Heart left ventricle (tissue), 13 donors: Measurements from ENCODE around the gene C17orf67.

Source experiments
- CTCF ChIP-seq, 12 donors: fragments of 200-600 bp; sonication (generic) in 4 of 12; IDR thresholded peaks; one replicate each; pipeline versions ENCODE4 v1.5.0 to v1.8.0; 2018 to 2022; ENCODE audit warnings: antibody characterized with exemption in 12 of 12, mild to moderate bottlenecking in 5 of 12
- POLR2A ChIP-seq, 2 donors: fragments of 450-650 bp; IDR thresholded peaks; one replicate each; pipeline ENCODE4 v1.6.1; 2017; ENCODE audit warnings: antibody characterized with exemption in 2 of 2, mild to moderate bottlenecking in 2 of 2, moderate library complexity in 2 of 2
- donor health status: ischemic (EF 13 %, LVEDD 7.1; RV severe dilation, severe dysfunction).
- donor health status: DM: no; HTN: yes; CAD: no.
- donor health status: DM: no; HTN: no; CAD: no.
- donor health status: ischemic (EF 25% LVEDD 6.9; RV normal size, moderate dysfunction).
- donor health status: ischemic (EF 25% LVEDD 5.7; RV mildly dilated, moderate dysfunction).
- donor health status: ischemic (EF 35%, LVEDD 5.7; RV mildly dilated, moderate dysfunction).
- donor health status: nonischemic (EF 11% LVEDD 7.7; RV severe dilation, severe dysfunction).
- donor health status: DM: yes; HTN: yes; CAD: no.
- donor health status: PGD.
- donor health status: ischemic (EF 29% LVEDD 5.4; RV normal size, mild dysfunction).
- donor health status: nonischemic (EF 23%, LVEDD 6.1; RV moderate dilation, normal function).

- TF ChIP-seq POLR2A (IDR thresholded peaks at IDR 0.05) (no peak), CTCF (IDR thresholded peaks at IDR 0.05) (no peak)
Observed at GRCh38 chr17:56756536-56756935, 77.2 kb downstream of the C17orf67 start.
